ENCODE measurements around the gene ANKH. TPM values are rescaled to one million over a fixed set of nuclear protein-coding genes. Genes with fewer than 3 reads are reported as not detected.

The ANKH gene
- polyA plus RNA-seq, 1 donor, result 14.2 TPM

GRCh38 chr5:14760548-14761002, 111.0 kb downstream of the ANKH start:
- DNase-seq (ENCODE audit: low read depth), result no peak

GRCh38 chr5:14759744-14760547, 111.6 kb downstream of the ANKH start:
- DNase-seq (ENCODE audit: low read depth), result no peak

GRCh38 chr5:14757850-14758249, 113.7 kb downstream of the ANKH start:
- no peak for DNase-seq (ENCODE audit: low read depth)

GRCh38 chr5:14756478-14756877, 115.1 kb downstream of the ANKH start:
- no peak for DNase-seq (ENCODE audit: low read depth)

- DNase-seq (ENCODE audit: low read depth), result no peak
Measured at GRCh38 chr5:14753947-14754346, 117.6 kb downstream of the ANKH start.

GRCh38 chr5:14753292-14753691, 118.3 kb downstream of the ANKH start:
- DNase-seq (ENCODE audit: low read depth), result no peak

- no peak for DNase-seq (ENCODE audit: low read depth)
Measured at GRCh38 chr5:14752497-14753071, 119.0 kb downstream of the ANKH start.

GRCh38 chr5:14750712-14751111, 120.9 kb downstream of the ANKH start:
- no peak for DNase-seq (ENCODE audit: low read depth)

GRCh38 chr5:14749579-14750101, 121.9 kb downstream of the ANKH start:
- DNase-seq (ENCODE audit: low read depth), result no peak

- no peak for DNase-seq (ENCODE audit: low read depth)
Measured at GRCh38 chr5:14748180-14748900, 123.2 kb downstream of the ANKH start.

GRCh38 chr5:14745753-14746152, 125.8 kb downstream of the ANKH start:
- no peak for DNase-seq (ENCODE audit: low read depth)

GRCh38 chr5:14745188-14745563, 126.4 kb downstream of the ANKH start:
- DNase-seq (ENCODE audit: low read depth), result no peak

- no peak for DNase-seq (ENCODE audit: low read depth)
Measured at GRCh38 chr5:14744296-14745187, 127.0 kb downstream of the ANKH start.

GRCh38 chr5:14743601-14744295, 127.8 kb downstream of the ANKH start:
- DNase-seq (ENCODE audit: low read depth), result no peak

- no peak for DNase-seq (ENCODE audit: low read depth)
Measured at GRCh38 chr5:14742498-14742897, 129.1 kb downstream of the ANKH start.

- DNase-seq (ENCODE audit: low read depth), result no peak
Measured at GRCh38 chr5:14741801-14742440, 129.7 kb downstream of the ANKH start.

GRCh38 chr5:14741131-14741530, 130.4 kb downstream of the ANKH start:
- DNase-seq (ENCODE audit: low read depth), result no peak

- DNase-seq (ENCODE audit: low read depth), result no peak
Measured at GRCh38 chr5:14739981-14740380, 131.6 kb downstream of the ANKH start.

- no peak for DNase-seq (ENCODE audit: low read depth)
Measured at GRCh38 chr5:14739538-14739937, 132.0 kb downstream of the ANKH start.

GRCh38 chr5:14738050-14738449, 133.5 kb downstream of the ANKH start:
- no peak for DNase-seq (ENCODE audit: low read depth)

All from forelimb muscle (tissue), 1 donor.